NCI-H446 treated with DMSO at 0.1 percent for 48 hours (cell line): ENCODE data around the gene KCNG4.

Source experiments
- DNase-seq: peaks from one replicate; lab custom pipeline; 2025; lab: John Stamatoyannopoulos, UW

The KCNG4 gene, protein sequence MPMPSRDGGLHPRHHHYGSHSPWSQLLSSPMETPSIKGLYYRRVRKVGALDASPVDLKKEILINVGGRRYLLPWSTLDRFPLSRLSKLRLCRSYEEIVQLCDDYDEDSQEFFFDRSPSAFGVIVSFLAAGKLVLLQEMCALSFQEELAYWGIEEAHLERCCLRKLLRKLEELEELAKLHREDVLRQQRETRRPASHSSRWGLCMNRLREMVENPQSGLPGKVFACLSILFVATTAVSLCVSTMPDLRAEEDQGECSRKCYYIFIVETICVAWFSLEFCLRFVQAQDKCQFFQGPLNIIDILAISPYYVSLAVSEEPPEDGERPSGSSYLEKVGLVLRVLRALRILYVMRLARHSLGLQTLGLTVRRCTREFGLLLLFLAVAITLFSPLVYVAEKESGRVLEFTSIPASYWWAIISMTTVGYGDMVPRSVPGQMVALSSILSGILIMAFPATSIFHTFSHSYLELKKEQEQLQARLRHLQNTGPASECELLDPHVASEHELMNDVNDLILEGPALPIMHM

DNA sequence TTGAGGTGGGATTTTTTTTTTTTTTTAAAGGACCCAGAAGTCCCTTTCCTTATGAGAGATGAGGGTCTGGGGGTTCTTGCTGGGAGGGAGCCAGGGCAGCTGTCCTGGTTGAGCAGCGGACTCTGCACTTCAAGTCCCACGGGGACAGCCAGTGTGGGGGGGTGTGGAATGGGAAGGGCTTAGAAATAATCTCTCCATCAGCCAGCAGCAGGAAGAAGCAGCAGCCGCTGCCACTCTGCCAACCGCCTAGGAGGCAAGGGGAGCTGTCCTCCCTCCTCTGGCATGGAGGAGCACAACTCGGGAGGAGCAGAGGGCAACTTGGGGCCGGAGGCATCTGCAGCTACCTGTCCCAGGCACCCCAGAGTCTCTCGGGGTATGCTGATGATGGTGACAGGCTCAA, at the start of gene KCNG4:
Gene KCNG4, minus strand, starts transcription at position 104 of the 400 bp plus-strand sequence. CDS start 2,527 bp downstream, outside the sequence.
- no peak for DNase-seq

DNA sequence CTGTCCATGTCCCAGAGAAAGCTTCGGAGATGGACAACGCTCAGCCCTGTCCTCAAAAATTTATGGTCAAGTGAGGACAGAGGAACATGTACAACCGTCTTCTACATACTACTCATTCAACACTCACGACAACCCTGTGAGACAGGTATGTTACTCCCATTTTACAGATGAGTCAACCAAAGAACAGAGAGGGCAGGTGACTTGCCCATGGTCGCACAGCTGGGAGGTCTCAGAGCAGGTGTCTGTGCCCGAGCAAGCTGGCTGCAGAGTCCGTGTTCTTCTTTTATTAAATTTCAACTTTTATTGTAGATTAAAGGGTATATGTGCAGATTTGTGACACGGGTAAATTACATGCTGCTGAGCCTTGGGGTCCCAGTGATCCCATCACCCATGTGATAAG, 49.1 kb upstream of the KCNG4 start:
- DNase-seq: no peak

DNA sequence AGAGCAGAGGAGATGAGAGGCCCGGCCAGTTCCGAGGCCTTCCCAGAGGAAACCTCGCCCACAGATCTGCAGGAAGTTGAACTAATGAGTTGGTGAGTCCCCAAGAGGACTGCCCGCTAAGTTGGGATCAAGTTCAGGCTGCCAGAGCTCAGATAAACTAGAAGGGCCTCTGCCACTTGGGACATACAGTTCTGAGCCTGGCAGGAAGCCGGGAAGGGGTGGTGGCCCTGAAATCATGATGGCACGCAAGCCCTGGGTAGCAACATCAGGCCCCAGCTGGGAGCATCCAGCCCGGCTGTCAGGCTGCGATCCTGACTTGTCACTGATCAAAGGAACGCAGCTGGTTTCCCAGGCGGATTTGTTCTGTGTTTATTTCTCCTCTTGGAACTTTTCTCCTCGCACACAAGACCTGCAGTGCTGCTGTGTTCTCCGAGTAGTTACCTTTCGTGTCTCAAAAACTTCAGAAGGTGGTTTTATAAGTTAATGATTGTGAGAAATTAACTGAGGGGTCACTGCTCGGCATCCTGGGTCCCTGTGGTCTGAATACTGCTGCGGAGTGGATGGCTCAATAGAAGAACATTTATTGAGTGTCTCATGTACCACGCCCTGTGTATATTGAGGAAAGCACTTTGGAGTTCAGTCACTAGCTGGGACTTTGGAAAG, 46.9 kb upstream of the KCNG4 start:
- DNase-seq: no peak

DNA sequence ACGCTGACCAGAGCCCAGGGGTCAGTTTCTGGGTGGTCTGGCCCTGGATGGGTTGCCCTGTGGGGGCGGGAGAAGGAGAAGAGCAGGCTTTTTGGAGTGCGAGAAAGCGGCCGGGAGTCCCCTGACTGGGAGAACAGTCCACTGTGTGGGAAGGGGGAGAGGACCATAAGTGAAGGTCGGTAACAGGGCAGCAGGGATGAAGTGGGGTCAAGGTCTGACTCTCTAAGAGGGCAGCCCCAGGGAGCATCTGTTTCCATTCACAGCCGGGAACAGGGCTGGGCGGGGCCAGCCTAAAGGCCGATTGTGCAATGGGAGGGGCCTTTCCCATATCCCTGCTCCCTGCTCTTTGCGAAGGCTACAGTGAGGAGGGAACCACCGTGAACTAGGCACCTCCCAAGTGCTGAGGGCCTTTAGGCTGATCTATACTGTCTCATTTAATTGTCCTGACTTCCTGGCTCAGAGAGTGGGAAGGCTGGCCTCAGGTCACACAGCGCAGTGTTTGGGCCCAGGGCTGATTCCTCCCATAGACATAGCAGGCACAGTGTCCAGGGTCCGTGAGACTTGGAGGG, 44.4 kb upstream of the KCNG4 start:
- DNase-seq: no peak

DNA sequence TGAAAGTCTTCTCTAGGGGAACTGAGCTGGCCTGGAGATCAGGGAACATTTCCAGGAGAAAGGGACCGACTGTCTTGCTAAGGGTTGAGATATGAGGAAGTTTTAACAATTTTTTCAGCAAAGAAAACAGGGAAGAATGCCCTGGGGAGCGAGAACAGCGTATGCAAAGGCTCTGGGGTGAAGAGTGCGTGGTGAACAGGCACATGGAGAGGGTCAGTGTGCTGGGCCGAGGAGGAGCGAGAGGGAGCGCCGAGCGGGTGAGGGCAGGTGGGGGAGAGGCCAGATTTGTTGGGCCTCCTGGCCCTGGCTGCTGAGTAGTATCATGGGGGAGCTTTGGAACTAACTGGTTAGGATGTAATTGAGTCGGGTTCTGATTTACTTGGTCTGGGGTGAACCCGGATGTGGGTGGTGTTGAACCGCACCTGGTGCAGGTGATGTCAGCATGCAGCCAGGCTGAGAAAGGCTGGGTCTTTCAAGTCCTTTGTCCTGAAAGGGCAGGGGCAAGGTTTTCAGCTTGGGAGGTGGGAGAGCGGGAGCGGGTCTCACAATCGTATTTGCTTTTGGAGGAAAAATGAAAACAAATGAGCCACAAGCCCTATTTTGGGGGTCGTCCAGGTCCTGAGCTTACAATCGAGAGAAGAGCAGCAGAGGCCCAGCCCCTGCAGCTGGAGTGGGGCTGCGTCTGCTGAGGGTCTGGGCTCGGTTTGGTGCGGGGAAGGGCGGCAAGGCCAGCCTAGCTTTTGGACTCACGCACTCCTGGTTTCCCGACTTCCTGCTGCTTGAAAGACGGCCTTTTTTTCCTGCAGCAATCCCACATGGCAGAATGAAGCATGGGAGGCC, 43.7 kb upstream of the KCNG4 start:
- DNase-seq: no peak

DNA sequence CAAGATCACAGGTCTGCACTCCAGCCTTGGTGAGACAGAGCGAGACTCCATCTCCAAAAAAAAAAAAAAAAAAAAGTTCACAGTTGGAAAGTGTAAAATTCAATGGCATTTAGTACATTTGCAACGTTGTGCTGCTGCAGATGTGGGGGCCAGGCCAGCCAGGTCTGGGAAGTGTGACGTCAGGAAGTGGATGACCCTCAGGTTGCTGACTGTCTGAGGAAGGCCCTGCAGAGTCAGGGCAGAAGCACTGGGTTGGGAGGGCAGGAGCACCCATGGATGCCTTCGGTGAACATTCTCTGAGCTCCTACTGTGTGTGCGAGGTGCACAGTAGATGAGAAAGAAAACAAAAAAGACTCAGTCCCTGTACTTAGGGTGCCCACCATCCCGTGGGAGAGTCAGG, 42.7 kb upstream of the KCNG4 start:
- DNase-seq: no peak

DNA sequence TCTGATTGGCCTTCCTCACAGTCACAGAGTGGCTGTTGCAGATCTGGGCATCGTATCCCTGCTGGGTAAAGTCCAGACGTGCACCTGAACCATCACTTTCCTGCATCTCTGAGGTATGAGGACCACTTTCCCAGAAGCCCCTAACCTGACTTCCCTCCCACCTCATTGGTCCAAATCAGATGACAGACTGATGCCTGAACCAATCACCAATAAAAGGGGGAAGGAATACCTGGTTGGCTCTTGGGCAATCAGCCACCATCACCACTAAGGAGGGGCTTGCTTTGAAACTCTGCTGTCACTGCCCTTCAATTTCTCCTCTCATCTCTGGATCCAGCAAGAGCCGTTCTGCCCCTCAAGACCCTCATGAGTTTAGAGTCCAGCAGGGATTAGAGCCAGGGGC, 41.3 kb upstream of the KCNG4 start:
- no peak for DNase-seq

DNA sequence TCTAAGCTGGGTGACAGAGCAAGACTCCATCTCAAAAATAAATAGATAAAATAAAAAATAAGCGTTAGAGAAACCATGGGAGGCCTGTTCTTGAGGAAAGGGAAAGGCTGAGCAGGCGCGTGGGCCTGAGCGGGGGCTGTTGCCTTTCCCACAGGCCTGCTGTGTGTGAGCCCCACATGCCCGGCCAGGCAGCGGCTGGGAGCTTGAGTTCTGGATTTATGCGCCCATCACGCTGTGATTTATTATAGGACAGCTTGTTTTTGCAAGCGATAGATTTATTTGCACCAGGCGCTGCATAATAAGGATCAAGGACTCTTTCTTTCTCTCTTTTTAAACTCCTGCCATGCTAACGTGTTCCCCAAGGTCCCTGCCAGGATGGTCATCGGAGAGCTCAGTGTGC, 40.1 kb upstream of the KCNG4 start:
- DNase-seq: no peak

DNA sequence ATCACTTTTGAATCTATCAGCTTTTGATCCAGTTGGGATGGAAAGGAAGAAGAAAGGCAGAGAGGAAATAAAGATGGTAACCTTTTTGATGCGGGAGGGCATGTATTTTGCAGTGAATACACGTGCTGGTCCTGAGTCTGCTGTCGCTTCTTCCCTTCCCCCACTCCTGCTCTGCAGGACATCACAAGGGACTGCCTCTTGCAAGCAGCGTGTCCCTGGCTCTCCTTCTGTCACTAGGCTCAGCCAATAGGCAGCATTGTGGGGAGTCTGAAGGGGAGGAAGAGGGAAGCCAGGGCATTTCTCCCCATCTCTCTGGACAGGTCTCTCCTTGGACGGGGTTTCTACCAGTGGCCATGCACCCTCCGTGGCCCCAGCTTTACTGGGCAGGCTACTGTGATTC, 39.2 kb upstream of the KCNG4 start:
- no peak for DNase-seq

DNA sequence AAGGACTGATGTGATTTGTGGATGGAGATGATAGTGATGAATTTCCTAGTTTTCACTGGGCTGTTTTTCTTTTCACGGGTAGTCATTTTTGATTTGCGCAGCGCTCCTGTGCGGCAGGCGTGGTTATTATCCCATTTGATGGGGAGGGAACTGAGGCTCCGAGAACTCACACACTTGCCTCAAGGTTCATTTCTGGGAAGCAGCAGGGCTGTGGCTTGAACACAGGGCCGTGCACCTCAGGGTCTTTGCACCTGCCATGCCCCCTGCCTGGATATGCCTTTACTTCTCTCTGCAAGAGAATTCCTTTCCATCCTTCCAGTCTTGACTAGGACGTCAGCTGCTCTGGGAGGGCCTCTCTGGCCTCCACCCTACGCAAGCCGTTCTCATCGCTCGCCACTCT, 38.5 kb upstream of the KCNG4 start:
- no peak for DNase-seq

DNA sequence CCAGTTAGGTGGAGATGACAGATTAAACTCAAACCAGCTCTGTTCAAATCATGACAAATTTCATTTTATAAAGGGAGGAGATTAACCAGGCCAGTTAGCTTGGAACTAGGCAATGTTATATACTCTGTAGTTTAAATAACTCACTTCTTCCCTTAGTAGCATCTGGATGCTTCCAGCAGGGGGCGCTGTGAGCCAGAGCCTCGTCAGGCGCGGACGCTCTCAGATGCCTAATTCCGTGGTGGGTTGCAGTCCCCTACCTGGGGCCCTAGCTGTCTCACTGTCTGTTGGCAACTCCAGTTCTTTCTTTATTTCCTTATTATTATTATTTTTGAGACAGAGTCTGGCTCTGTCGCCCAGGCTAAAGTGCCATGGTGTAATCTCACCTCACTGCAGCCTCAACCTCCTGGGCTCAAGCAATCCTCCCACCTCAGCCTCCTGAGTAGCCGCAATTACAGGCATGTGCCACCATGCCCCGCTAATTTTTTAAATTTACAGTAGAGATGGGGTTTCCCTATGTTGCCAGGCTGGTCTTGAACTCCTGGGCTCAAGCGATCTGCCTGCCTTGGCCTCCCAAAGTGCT, 37.5 kb upstream of the KCNG4 start:
- DNase-seq: no peak

DNA sequence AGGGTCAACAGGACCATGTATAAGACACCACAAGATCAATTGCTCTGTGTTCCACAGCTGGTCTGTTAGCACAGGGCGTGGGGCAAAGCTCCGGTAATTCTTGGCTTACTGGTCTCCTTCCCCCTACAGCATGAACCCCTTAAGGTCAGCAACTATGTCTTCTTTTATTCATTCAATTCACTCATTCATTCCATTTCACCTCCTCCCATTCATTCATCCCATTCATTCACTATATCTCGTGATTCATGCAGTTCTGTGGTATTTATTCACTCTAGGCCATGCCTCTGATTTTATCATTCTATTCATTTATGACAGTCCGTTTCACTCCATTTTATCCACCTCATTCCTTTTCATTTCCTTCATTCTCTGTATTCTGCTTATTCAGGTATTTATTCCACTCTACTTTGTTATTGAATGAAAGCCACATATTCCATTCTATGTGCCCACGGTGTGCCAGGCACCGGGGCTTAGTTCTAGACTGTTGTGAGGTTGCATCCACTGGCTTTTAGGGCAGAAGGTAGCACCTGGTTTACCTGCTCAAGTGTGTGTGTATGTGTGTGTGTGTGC, 35.9 kb upstream of the KCNG4 start:
- no peak for DNase-seq

DNA sequence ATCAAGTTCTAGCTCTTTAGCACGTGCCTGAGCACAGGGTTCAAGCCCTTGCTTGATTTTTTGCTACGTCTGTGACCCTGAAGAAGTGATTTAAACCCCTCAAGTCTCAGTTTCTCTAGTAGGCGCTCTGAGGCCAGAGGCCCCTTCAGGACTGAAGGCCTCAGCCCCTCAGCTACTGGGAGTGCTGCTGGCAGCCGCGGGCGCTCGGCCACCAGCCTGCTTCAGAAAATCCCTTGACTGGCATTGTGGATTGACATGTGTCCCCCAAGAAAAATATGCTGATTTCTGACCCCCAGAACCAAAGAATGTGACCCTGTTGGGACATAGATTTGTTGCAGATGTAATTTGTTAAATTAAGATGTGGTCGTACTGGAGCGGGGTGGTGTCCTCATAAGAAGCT, 34.7 kb upstream of the KCNG4 start:
- DNase-seq: no peak

DNA sequence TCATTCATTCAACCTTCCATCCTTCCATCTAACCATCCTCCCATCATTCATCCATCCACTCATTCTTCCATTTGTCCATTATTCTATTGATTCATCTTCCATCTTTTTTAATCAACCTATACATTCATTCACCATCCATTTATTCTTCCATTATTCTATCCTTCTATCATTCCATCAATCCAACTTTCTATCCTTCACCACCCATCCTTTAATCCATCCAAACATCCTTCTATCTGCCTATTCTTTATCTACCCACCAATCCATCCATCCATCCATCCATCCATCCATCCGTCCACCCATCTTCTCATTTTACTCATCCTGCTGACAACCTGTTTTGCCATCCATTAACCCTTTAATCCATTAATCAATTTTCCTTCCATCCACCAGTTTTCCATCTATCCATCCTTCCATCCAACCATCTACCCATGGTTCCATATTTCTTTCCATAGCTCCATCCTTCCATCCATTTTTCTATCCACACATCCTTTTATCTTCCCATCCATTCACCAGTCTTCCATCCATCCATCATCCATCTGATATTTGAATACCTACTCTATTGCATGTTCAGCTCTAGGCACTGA, 33.0 kb upstream of the KCNG4 start:
- no peak for DNase-seq

DNA sequence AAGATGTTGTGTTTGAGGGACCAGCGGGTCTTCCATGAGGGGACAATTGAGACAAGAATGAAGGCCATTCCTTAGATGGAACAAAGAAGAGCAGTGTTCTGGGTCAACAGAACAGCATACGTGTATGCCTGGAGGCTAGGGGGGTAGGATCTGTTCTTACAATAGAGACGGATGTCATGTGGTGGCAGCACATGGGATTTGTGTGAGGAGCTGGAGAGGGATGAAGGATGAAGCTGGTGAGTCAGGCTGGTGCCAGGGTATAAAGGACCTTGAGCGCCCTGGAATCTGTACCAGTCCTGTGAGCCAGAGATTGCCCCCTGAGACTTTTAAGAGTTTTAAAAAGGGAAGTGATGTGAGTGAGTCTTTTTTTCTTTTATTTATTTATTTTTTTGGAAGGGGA, 32.1 kb upstream of the KCNG4 start:
- DNase-seq: no peak

DNA sequence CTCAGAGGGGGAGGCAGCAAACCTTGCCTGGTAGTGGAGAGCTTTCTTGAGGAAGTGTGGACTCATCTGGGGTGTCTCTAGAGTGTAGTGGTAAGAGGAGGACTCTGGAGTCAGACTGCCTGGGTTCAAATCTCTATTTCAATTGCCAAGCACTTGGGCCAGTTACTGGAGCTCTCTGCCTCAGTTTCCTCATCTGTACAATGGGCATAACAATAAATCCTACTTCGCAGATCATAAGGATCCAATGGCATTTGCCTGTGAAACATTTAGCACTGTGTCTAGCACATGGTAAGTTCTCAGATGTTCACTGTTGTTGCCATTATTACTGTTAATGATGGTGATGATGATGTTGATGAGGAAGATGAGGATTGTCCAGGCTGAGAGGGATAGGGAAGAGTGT, 31.2 kb upstream of the KCNG4 start:
- no peak for DNase-seq

DNA sequence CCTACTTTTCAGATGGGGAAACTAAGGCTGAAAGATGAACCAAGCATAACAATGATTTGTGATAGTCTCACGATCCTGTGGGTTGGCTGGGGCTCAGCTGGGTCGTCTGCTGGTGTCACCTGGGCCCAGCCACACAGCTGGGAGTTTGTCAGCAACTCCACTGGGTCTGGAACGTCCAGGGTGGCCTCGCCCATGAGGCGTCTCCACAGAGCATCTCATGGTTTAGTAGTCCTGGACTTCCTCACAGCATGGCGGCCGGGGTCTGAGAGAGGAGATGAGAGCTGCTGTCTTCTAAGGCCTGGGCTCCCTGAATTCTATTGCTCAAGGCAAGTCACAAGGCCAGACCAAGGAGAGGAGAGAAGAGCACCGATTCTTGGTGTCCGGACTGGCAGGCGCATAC, 30.7 kb upstream of the KCNG4 start:
- DNase-seq: no peak

DNA sequence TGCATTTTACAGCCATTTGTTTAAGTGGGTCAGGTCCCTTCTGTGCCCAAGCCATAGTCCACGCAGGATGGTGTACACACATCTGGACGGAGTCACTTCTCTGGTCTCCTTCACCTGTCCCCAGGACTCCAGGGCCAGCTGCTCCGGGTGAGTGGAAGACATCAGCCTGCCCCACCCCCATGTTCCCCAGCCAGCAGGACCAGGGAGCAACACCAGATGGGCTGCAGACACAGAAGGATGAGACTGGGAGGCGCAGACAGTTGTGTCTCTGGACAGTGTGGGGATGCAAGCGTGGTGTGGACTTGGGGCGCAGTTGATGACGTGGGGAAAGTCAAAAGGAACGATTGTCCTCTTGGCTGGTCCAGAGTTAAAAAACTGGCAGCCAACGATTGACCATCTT, 30.3 kb upstream of the KCNG4 start:
- DNase-seq: no peak

DNA sequence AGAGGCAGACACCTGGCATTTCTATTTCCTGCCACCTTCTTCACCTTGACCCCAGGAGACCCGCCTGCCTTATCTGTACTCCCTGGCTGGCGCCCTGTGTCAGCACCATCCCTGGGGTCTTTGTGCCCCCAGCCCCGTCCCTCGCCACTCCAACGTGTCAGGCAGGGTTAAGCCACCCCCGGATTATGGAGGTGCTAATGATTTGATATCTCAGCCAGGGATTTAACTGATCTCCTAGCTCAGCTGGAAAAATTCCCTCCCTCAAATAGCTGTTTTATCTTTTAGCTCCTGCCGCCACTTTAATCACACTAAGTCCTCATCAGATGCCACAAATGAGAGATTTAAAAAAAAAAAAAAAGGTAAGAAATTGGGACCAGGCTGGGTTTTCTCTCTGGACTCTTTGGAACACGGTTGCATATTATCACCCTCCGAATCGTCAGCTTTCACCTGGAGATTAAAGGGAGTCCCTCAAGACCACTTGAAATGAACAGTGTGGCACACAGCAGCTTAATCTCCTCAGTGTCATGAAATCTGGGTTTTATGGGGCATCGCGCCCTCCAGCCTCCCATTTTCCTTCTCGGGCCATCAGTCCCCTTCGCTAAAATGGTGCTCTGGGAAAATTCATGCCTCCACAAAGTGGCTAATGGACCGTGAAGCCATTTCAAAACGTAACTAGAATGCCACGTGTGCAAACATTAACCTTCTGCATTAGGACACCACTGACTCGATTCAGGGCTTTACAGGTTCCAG, 28.7 kb upstream of the KCNG4 start:
- DNase-seq: no peak

DNA sequence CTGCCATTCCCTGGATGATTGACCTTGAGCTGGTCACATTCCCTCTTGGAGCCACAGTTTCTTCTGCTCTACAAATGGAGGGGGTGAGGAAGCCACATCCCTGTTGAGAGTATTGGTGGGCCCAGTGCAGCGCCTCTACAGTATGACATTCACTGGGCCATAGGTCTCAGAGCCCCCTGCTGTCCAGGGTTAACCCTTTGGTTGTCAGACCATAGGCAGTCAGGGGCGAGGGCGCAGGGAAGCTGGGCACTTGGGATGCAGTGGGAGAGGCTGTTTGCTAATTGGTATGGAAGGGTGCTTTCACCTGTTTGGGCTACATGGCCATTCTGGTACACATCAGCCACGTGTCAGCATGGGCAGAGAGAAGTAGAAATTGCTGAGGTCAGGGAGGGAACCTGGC, 27.6 kb upstream of the KCNG4 start:
- DNase-seq: no peak
